ENCODE data around the gene GPRC5D.

GPRC5D gene

GRCh38 chr12:12973019-12973418 is 21.0 kb upstream of the GPRC5D start:
- H3K36me3 Mint-ChIP-seq (ENCODE audit: low read depth) = peaks cover 27% of the 10 kb centered on the region
- no peak overlapping the region for H3K27ac Mint-ChIP-seq
- no peak for DNase-seq (ENCODE audit: low spot score)
- peaks cover 12% of the 10 kb centered on the region for H3K9me3 Mint-ChIP-seq
- H3K4me1 Mint-ChIP-seq (ENCODE audit: low read depth) = no peaks in the 10 kb centered on the region
- peaks cover 2% of the 10 kb centered on the region for H3K27me3 Mint-ChIP-seq (ENCODE audit: low read depth)
- H3K4me3 Mint-ChIP-seq = no peak overlapping the region

- Mint-ChIP-seq H3K27ac (no peak overlapping the region), H3K27me3 (ENCODE audit: low read depth) (peaks cover 2% of the 10 kb centered on the region), H3K36me3 (ENCODE audit: low read depth) (no peaks in the 10 kb centered on the region), H3K4me1 (ENCODE audit: low read depth) (peaks cover 7% of the 10 kb centered on the region), H3K9me3 (peaks cover 14% of the 10 kb centered on the region), H3K4me3 (no peak overlapping the region)
- DNase-seq (ENCODE audit: low spot score) = no peak
Observed at GRCh38 chr12:12965836-12966235, 13.9 kb upstream of the GPRC5D start.

- peaks cover 2% of the 10 kb centered on the region for H3K27me3 Mint-ChIP-seq (ENCODE audit: low read depth)
- no peak overlapping the region for H3K27ac Mint-ChIP-seq
Observed at GRCh38 chr12:12964255-12964654, 12.3 kb upstream of the GPRC5D start.

GRCh38 chr12:12960639-12961209 is 8.8 kb upstream of the GPRC5D start:
- H3K4me3 Mint-ChIP-seq = no peak overlapping the region
- H3K36me3 Mint-ChIP-seq (ENCODE audit: low read depth) = no peaks in the 10 kb centered on the region
- peaks cover 14% of the 10 kb centered on the region for H3K9me3 Mint-ChIP-seq
- no peak overlapping the region for H3K27ac Mint-ChIP-seq
- DNase-seq (ENCODE audit: low spot score) = no peak
- H3K27me3 Mint-ChIP-seq (ENCODE audit: low read depth) = peaks cover 4% of the 10 kb centered on the region
- peaks cover 7% of the 10 kb centered on the region for H3K4me1 Mint-ChIP-seq (ENCODE audit: low read depth)

More at GRCh38 chr12:12964255-12964654, 12.3 kb upstream of the GPRC5D start:
- H3K4me3 Mint-ChIP-seq = no peak overlapping the region
- H3K36me3 Mint-ChIP-seq (ENCODE audit: low read depth) = no peaks in the 10 kb centered on the region
- peaks cover 7% of the 10 kb centered on the region for H3K4me1 Mint-ChIP-seq (ENCODE audit: low read depth)
- H3K9me3 Mint-ChIP-seq = peaks cover 14% of the 10 kb centered on the region
- no peak for DNase-seq (ENCODE audit: low spot score)

- DNase-seq (ENCODE audit: low spot score) = no peak
- H3K36me3 Mint-ChIP-seq (ENCODE audit: low read depth) = no peaks in the 10 kb centered on the region
- no peak overlapping the region for H3K27ac Mint-ChIP-seq
- no peak overlapping the region for H3K4me3 Mint-ChIP-seq
- H3K9me3 Mint-ChIP-seq = peaks cover 6% of the 10 kb centered on the region
- peaks cover under 1% of the 10 kb centered on the region for H3K4me1 Mint-ChIP-seq (ENCODE audit: low read depth)
- peaks cover 4% of the 10 kb centered on the region for H3K27me3 Mint-ChIP-seq (ENCODE audit: low read depth)
Observed at GRCh38 chr12:12958886-12959285, 6.9 kb upstream of the GPRC5D start.

- Mint-ChIP-seq H3K9me3 (no peaks in the 10 kb centered on the region), H3K4me3 (no peak overlapping the region), H3K27ac (no peak overlapping the region), H3K4me1 (ENCODE audit: low read depth) (no peaks in the 10 kb centered on the region), H3K27me3 (ENCODE audit: low read depth) (peaks cover 6% of the 10 kb centered on the region), H3K36me3 (ENCODE audit: low read depth) (no peaks in the 10 kb centered on the region)
- no peak for DNase-seq (ENCODE audit: low spot score)
Observed at GRCh38 chr12:12954878-12955625, 3.1 kb upstream of the GPRC5D start.

GRCh38 chr12:12954356-12954755 is 2.4 kb upstream of the GPRC5D start:
- H3K27ac Mint-ChIP-seq = no peak overlapping the region
- no peaks in the 10 kb centered on the region for H3K4me1 Mint-ChIP-seq (ENCODE audit: low read depth)
- DNase-seq (ENCODE audit: low spot score) = no peak
- no peaks in the 10 kb centered on the region for H3K36me3 Mint-ChIP-seq (ENCODE audit: low read depth)
- H3K27me3 Mint-ChIP-seq (ENCODE audit: low read depth) = peaks cover 10% of the 10 kb centered on the region
- H3K9me3 Mint-ChIP-seq = no peaks in the 10 kb centered on the region
- no peak overlapping the region for H3K4me3 Mint-ChIP-seq

GRCh38 chr12:12951504-12951903 is 466 bp downstream of the GPRC5D start:
- H3K4me3 Mint-ChIP-seq = no peak overlapping the region
- DNase-seq (ENCODE audit: low spot score) = no peak
- no peaks in the 10 kb centered on the region for H3K4me1 Mint-ChIP-seq (ENCODE audit: low read depth)
- H3K36me3 Mint-ChIP-seq (ENCODE audit: low read depth) = no peaks in the 10 kb centered on the region
- H3K27me3 Mint-ChIP-seq (ENCODE audit: low read depth) = peaks cover 7% of the 10 kb centered on the region
- no peaks in the 10 kb centered on the region for H3K9me3 Mint-ChIP-seq
- no peak overlapping the region for H3K27ac Mint-ChIP-seq

- Mint-ChIP-seq H3K4me1 (ENCODE audit: low read depth) (no peaks in the 10 kb centered on the region), H3K9me3 (no peaks in the 10 kb centered on the region), H3K4me3 (no peak overlapping the region), H3K36me3 (ENCODE audit: low read depth) (no peaks in the 10 kb centered on the region), H3K27me3 (ENCODE audit: low read depth) (peaks cover 16% of the 10 kb centered on the region), H3K27ac (no peak overlapping the region)
- no peak for DNase-seq (ENCODE audit: low spot score)
Observed at GRCh38 chr12:12947902-12948301, 4.1 kb downstream of the GPRC5D start.

- Mint-ChIP-seq H3K27ac (no peak overlapping the region), H3K4me1 (ENCODE audit: low read depth) (no peaks in the 10 kb centered on the region), H3K36me3 (ENCODE audit: low read depth) (no peaks in the 10 kb centered on the region), H3K9me3 (no peaks in the 10 kb centered on the region), H3K27me3 (ENCODE audit: low read depth) (peaks cover 16% of the 10 kb centered on the region), H3K4me3 (no peak overlapping the region)
- DNase-seq (ENCODE audit: low spot score) = no peak
Observed at GRCh38 chr12:12946686-12947355, 5.1 kb downstream of the GPRC5D start.

GRCh38 chr12:12945591-12945990 is 6.4 kb downstream of the GPRC5D start:
- DNase-seq (ENCODE audit: low spot score) = no peak
- H3K27me3 Mint-ChIP-seq (ENCODE audit: low read depth) = peaks cover 16% of the 10 kb centered on the region
- no peak overlapping the region for H3K27ac Mint-ChIP-seq
- no peaks in the 10 kb centered on the region for H3K9me3 Mint-ChIP-seq
- no peaks in the 10 kb centered on the region for H3K36me3 Mint-ChIP-seq (ENCODE audit: low read depth)
- H3K4me1 Mint-ChIP-seq (ENCODE audit: low read depth) = no peaks in the 10 kb centered on the region
- H3K4me3 Mint-ChIP-seq = no peak overlapping the region

- DNase-seq (ENCODE audit: low spot score) = no peak
- Mint-ChIP-seq H3K4me1 (ENCODE audit: low read depth) (no peaks in the 10 kb centered on the region), H3K9me3 (no peaks in the 10 kb centered on the region), H3K4me3 (no peak overlapping the region), H3K27me3 (ENCODE audit: low read depth) (peaks cover 13% of the 10 kb centered on the region), H3K27ac (no peak overlapping the region), H3K36me3 (ENCODE audit: low read depth) (no peaks in the 10 kb centered on the region)
Observed at GRCh38 chr12:12943586-12944260, 8.2 kb downstream of the GPRC5D start.

GRCh38 chr12:12941450-12942350 is 10.3 kb downstream of the GPRC5D start:
- Mint-ChIP-seq H3K36me3 (ENCODE audit: low read depth) (no peaks in the 10 kb centered on the region), H3K4me3 (no peak overlapping the region), H3K4me1 (ENCODE audit: low read depth) (no peaks in the 10 kb centered on the region), H3K27me3 (ENCODE audit: low read depth) (peaks cover 15% of the 10 kb centered on the region), H3K9me3 (no peaks in the 10 kb centered on the region), H3K27ac (no peak overlapping the region)
- DNase-seq (ENCODE audit: low spot score) = no peak
